Endothelial cell (in vitro differentiated cells): ENCODE data around the gene ADCY7. TPM values are rescaled to one million over a fixed set of nuclear protein-coding genes. Genes with fewer than 3 reads are reported as not detected.

ENCODE experiments used
- DNase-seq: peaks from one replicate; pipeline ENCODE4 v3.0.0; 2021; ENCODE audit warnings: low spot score
- H3K27ac Mint-ChIP-seq: one replicate; pipeline ENCODE4 v1.8.0; 2021; ENCODE audit warnings: mixed read lengths, inconsistent platforms; ENCODE audit not compliant: unreplicated experiment
- H3K27me3 Mint-ChIP-seq: one replicate; pipeline ENCODE4 v1.8.0; 2021; ENCODE audit warnings: mild to moderate bottlenecking, moderate library complexity, mixed read lengths, inconsistent platforms; ENCODE audit not compliant: unreplicated experiment
- H3K36me3 Mint-ChIP-seq: one replicate; pipeline ENCODE4 v1.8.0; 2021; ENCODE audit warnings: mild to moderate bottlenecking, low read depth, mixed read lengths, inconsistent platforms; ENCODE audit not compliant: unreplicated experiment
- H3K4me1 Mint-ChIP-seq: one replicate; pipeline ENCODE4 v1.8.0; 2021; ENCODE audit warnings: mild to moderate bottlenecking, mixed read lengths, inconsistent platforms; ENCODE audit not compliant: unreplicated experiment
- H3K4me3 Mint-ChIP-seq: one replicate; pipeline ENCODE4 v1.8.0; 2021; ENCODE audit warnings: mild to moderate bottlenecking, mixed read lengths, inconsistent platforms; ENCODE audit not compliant: unreplicated experiment
- H3K9me3 Mint-ChIP-seq: one replicate; pipeline ENCODE4 v1.8.0; 2021; ENCODE audit warnings: mixed read lengths, inconsistent platforms; ENCODE audit not compliant: unreplicated experiment
- total RNA-seq: library from RNA; stranded (reverse); fragmentation: NEBNext Ultra II Directional; extraction: Animal tissue kit (Norgen Biotek cat#: 25700); gene quantifications from one replicate; pipeline ENCODE4 v1.2.1, GENCODE V29; 2021; ENCODE audit not compliant: unreplicated experiment
- TF ChIP-seq, protein P1 (sequence below): fragments of 200-600 bp; sonication (generic); IDR thresholded peaks from one replicate; pipeline ENCODE4 v1.5.0; 2021; ENCODE audit warnings: antibody characterized with exemption; ENCODE audit not compliant: unreplicated experiment

The ADCY7 gene
- total RNA-seq, 1 donor from 2014 or later: 3.2 TPM

DNA sequence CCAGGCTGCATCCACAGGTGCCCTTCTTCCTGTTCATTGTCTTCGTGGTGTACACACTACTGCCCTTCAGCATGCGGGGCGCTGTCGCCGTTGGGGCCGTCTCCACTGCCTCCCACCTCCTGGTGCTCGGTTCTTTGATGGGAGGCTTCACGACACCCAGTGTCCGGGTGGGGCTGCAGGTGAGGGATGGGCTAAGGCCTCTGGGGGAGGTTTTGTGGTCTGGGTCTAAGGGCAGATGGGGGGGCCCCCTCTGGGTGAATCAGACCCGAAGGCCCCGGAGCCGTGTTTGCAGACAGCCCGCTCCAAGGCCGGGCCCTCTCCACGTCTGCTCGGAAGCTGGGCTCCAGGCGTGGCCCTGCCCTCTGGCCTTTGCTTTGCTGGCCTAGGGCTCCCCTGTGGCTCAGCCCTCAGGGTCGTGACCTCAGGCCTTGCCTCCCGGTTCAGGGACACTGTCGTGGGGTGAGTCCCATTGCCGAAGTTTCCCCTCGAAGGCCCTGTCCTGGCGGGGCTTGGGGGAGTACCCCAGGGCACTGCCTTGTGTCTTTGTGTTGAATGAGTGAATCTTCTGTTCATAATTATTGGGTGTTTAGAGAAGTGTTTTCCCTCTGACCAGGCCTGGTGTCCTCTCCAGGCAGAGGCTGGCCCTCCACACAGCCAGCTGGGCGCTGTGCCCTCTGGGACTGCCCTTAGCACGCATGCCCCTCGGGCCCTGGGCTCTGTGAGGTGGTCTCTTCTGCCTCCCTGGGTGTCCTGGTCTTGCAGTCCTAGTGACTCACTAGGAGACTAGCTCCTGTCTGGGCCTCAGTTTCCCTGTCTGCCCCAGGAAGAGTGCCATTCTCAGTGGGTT, 25.6 kb downstream of the ADCY7 start:
- H3K27ac Mint-ChIP-seq: no peak overlapping the region
- TF ChIP-seq, protein P1, sequence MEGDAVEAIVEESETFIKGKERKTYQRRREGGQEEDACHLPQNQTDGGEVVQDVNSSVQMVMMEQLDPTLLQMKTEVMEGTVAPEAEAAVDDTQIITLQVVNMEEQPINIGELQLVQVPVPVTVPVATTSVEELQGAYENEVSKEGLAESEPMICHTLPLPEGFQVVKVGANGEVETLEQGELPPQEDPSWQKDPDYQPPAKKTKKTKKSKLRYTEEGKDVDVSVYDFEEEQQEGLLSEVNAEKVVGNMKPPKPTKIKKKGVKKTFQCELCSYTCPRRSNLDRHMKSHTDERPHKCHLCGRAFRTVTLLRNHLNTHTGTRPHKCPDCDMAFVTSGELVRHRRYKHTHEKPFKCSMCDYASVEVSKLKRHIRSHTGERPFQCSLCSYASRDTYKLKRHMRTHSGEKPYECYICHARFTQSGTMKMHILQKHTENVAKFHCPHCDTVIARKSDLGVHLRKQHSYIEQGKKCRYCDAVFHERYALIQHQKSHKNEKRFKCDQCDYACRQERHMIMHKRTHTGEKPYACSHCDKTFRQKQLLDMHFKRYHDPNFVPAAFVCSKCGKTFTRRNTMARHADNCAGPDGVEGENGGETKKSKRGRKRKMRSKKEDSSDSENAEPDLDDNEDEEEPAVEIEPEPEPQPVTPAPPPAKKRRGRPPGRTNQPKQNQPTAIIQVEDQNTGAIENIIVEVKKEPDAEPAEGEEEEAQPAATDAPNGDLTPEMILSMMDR: no peak
- no peaks in the 10 kb centered on the region for H3K4me1 Mint-ChIP-seq
- peaks cover 7% of the 10 kb centered on the region for H3K27me3 Mint-ChIP-seq
- no peak for DNase-seq
- H3K36me3 Mint-ChIP-seq: no peaks in the 10 kb centered on the region
- no peaks in the 10 kb centered on the region for H3K9me3 Mint-ChIP-seq
- no peak overlapping the region for H3K4me3 Mint-ChIP-seq

DNA sequence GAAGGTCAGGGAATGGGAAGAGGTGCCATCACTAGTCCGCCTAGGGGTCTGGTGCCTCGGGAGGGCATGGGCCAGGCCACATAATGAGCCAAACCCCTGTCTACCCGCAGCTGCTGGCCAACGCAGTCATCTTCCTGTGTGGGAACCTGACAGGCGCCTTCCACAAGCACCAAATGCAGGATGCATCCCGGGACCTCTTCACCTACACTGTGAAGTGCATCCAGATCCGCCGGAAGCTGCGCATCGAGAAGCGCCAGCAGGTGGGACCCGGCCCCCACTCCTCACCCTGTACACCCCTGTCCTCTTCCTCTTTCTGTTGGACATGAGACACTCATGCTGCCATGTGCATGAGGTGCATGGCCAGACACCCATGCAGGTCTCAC, 26.2 kb downstream of the ADCY7 start:
- no peaks in the 10 kb centered on the region for H3K4me1 Mint-ChIP-seq
- H3K27me3 Mint-ChIP-seq: peaks cover 7% of the 10 kb centered on the region
- no peak for DNase-seq
- TF ChIP-seq, protein P1: no peak
- no peaks in the 10 kb centered on the region for H3K9me3 Mint-ChIP-seq
- no peak overlapping the region for H3K27ac Mint-ChIP-seq
- H3K4me3 Mint-ChIP-seq: no peak overlapping the region
- no peaks in the 10 kb centered on the region for H3K36me3 Mint-ChIP-seq

DNA sequence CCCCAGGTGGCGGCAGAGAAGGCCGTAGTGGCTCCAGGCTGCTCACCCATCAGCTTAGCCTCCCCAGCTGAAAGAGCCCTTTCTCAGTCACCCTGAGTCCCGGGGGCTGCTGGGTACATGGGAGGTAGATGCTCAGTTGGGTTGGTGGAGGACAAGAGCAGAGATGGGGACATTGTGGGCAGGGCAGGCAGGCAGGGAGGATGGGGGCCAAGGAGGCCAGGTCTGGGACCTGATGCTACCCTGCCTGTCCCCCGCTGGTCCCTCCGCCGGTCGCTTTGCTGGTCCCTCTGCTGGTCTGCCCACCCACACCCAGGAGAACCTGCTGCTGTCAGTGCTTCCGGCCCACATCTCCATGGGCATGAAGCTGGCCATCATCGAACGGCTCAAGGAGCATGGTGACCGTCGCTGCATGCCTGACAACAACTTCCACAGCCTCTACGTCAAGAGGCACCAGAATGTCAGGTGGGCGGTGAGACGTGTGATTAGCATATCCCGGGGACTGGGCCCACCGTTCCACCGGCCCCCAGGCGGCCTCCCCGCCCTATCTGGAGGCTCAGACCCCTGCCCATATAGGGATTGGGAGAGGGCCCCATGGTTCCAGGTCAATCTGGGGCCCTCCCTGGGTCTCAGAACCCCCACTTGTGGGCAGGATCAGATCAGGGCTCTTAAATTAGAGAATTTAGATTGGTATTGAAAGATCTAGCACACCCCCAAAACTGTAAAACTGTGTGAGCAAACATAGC, 26.9 kb downstream of the ADCY7 start:
- TF ChIP-seq, protein P1: no peak
- H3K9me3 Mint-ChIP-seq: no peaks in the 10 kb centered on the region
- no peak overlapping the region for H3K4me3 Mint-ChIP-seq

DNA sequence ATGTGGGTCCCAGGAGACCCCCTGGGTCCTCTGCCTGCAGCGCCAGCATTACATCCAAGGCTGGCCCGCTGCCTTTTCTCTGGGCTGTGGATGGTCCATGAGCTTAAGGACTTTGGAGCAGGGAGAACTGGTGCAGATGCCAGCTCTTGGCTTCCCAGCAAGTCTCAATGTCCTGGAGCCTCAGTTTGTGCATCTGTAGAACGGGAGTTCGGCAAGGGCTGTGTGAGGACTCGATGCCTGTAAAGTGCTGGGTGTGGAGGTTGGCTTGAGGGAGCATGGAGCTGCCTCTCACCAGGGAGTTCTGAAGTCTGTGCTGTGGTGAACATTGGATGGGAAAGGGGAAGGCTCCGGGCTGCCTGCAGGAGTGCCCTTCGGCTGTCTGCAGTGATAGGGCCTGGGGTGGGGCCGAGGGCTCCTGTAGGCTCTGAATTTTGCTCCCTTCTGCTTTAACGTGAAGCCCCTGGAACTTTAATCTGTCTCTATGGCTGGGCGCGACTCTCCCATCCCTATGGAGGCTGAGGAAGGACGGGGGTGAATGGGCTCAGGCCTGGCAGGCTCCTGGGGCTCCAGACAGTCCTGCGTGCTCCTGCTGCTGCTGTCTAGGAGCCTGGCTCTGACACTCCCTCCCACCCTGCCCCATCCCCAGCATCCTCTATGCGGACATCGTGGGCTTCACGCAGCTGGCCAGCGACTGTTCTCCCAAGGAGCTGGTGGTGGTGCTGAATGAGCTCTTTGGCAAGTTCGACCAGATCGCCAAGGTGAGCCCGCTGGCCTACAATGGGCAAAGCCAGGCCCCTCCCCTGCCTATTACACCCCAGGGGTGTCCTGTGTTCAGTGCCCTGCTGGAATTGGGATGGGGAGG, 27.9 kb downstream of the ADCY7 start:
- DNase-seq: no peak
- no peak overlapping the region for H3K27ac Mint-ChIP-seq
- no peak overlapping the region for H3K4me3 Mint-ChIP-seq
- no peaks in the 10 kb centered on the region for H3K36me3 Mint-ChIP-seq
- TF ChIP-seq, protein P1: no peak
- H3K9me3 Mint-ChIP-seq: no peaks in the 10 kb centered on the region
- no peaks in the 10 kb centered on the region for H3K4me1 Mint-ChIP-seq
- peaks cover 5% of the 10 kb centered on the region for H3K27me3 Mint-ChIP-seq

More for the DNA sequence above, 26.9 kb downstream of the ADCY7 start:
- no peak overlapping the region for H3K27ac Mint-ChIP-seq
- no peaks in the 10 kb centered on the region for H3K4me1 Mint-ChIP-seq
- peaks cover 7% of the 10 kb centered on the region for H3K27me3 Mint-ChIP-seq
- H3K36me3 Mint-ChIP-seq: no peaks in the 10 kb centered on the region
- DNase-seq: no peak
